GM12875 (cell line): ENCODE results near the gene BBS9.

Source experiments
- H3K4me3 ChIP-seq: one replicate; pipeline ENCODE4 v1.5.1; 2011; ENCODE audit warnings: low read depth, low read length, control low read depth
- CTCF ChIP-seq: IDR thresholded peaks from 2 replicates; pipeline ENCODE4 v1.5.1; 2011; ENCODE audit warnings: low read depth, mild to moderate bottlenecking, control low read depth, inconsistent platforms, low read length, moderate library complexity, borderline replicate concordance; ENCODE audit not compliant: insufficient read depth

BBS9 gene

GRCh38 chr7:33562996-33563395 is 433.6 kb downstream of the BBS9 start:
- no peak overlapping the region for H3K4me3 ChIP-seq
- no peak for TF ChIP-seq CTCF

DNA sequence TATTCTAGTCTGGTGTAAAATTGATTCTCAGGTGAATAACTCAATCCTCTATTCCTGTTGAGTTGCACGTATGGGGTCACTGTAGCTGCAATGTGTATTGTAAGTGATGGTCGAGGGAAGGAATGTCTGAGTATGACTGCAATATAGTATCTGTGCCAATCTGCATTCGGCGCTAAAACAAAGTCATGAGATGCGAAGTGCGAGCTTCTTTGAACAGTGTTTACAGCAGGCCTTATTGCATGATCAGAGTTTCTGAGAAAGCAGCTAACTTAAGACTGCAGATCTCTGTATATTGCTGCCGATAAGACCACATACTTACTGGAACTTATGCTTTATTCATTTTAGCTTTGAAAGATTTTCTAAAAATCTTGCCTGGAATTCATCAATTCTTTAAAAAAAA is 434.3 kb downstream of the BBS9 start:
- TF ChIP-seq CTCF, result no peak

GRCh38 chr7:33578166-33578565 is 448.8 kb downstream of the BBS9 start:
- H3K4me3 ChIP-seq, result no peak overlapping the region
- TF ChIP-seq CTCF, result no peak

More for the DNA sequence above, 434.3 kb downstream of the BBS9 start:
- H3K4me3 ChIP-seq, result no peak overlapping the region

DNA sequence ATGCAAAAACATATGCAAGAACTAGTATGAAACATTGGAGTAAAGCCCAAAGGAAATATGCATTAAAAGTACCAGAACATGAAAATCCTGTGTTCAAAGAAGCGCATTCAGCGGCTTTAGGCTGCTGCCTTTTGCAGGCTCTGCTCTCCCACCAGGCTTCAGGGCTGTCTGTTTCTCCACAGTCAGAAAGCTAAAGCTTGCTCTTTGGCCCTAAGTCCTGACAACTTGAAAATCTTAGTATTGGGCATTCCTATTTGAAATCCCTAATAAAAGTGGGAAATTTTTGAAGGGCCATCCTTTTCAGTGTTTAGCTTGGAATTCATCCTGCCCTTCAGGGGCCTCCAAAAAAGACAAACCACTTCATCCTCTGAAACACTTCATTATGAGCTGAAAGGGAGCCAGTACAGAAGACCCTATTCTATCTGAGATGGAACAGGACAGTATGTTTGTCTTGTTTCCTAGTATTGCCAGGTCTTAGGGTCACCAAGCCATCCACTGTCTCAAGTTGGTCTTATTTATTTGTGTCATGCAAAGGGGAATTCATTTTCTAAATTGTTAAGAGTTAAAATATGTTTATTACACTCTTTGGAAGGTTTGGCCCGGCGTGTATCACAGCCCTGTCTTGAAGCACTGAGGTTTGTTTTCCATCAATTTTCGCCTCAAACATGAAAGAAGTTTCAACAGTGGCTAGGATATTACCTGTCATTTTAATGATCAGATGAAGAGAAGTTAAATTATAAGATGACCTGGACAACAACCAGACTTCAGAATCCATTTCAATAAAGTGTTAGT is 449.7 kb downstream of the BBS9 start:
- no peak for TF ChIP-seq CTCF
- H3K4me3 ChIP-seq, result no peak overlapping the region

DNA sequence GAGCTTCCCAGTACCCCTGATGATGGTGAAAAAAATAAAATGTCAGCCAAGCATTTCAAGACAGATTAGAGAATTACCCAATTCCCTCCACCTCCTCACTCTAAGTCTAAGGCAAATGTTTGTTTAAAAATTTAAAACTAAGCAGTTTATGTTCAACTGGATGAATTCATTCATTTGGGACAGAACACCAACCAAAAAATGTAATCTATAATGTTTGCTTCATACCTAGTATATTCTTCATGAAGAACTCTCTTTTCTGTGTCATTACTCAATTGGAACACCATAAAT is 450.3 kb downstream of the BBS9 start:
- H3K4me3 ChIP-seq, result no peak overlapping the region
- TF ChIP-seq CTCF, result no peak

- no peak for TF ChIP-seq CTCF
- no peak overlapping the region for H3K4me3 ChIP-seq
Observed at GRCh38 chr7:33581236-33581635, 451.9 kb downstream of the BBS9 start.

DNA sequence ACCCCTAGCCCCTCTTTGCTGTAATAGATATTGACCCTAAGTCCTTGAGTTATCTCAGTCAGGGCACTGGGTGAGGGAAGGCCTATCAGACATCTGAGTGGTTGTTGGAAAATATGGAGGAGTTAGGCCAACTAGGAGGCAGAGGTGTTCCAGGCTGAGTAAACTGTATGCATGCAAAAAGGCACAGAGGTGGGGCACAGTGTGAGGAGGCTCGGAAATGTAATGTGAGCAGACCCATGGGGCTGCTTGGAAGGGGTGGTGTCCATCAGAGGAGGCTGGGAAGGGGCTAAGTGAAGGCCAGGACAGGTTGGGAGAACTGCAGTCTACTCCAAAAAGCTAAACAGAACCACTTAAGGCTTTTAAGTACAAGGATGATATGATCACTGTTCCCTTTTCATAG is 452.7 kb downstream of the BBS9 start:
- TF ChIP-seq CTCF, result no peak
- H3K4me3 ChIP-seq, result no peak overlapping the region
